Spleen (tissue), 11 donors: Measurements from ENCODE around the gene UCN3. TPM values are rescaled to one million over a fixed set of nuclear protein-coding genes. Genes with fewer than 3 reads are reported as not detected.

Experiments
- DNase-seq: peaks from one replicate; pipeline ENCODE4 v3.0.0-alpha.2; 2020
- H3K27ac ChIP-seq, 8 donors: fragments of 200-600 bp; sonication (generic) in 7 of 8; 1 replicate in 4 of 8; 2 replicates in 4 of 8; pipeline versions ENCODE4 v1.5.0 to v1.8.0; 2016 to 2021; ENCODE audit warnings: inconsistent platforms in 4 of 8, mild to moderate bottlenecking in 4 of 8, moderate library complexity in 1 of 8
- H3K27me3 ChIP-seq, 7 donors: fragments of 200-600 bp; sonication (generic) in 6 of 7; replicated peaks in 1 of 7; 1 replicate in 4 of 7; 2 replicates in 3 of 7; pipeline versions ENCODE4 v1.5.0 to v1.8.0; 2016 to 2021; ENCODE audit warnings: inconsistent platforms in 3 of 7, mild to moderate bottlenecking in 1 of 7
- H3K36me3 ChIP-seq, 6 donors: fragments of 200-600 bp; sonication (generic) in 5 of 6; 1 replicate in 4 of 6; 2 replicates in 2 of 6; pipeline versions ENCODE4 v1.5.0 to v1.8.0; 2016 to 2021; ENCODE audit warnings: inconsistent platforms in 2 of 6
- H3K4me1 ChIP-seq, 6 donors: fragments of 200-600 bp; sonication (generic) in 5 of 6; 1 replicate in 3 of 6; 2 replicates in 3 of 6; pipeline versions ENCODE4 v1.5.0 to v1.8.0; 2016 to 2021; ENCODE audit warnings: inconsistent platforms in 3 of 6
- H3K4me3 ChIP-seq, 8 donors: fragments of 200-600 bp; sonication (generic) in 7 of 8; 1 replicate in 4 of 8; 2 replicates in 4 of 8; pipeline versions ENCODE4 v1.5.0 to v1.8.0; 2016 to 2021; ENCODE audit warnings: inconsistent platforms in 4 of 8, mild to moderate bottlenecking in 4 of 8, moderate library complexity in 2 of 8
- H3K9me3 ChIP-seq, 8 donors: fragments of 200-600 bp; sonication (generic) in 7 of 8; 1 replicate in 4 of 8; 2 replicates in 4 of 8; pipeline versions ENCODE4 v1.5.0 to v1.8.0; 2016 to 2021; ENCODE audit warnings: inconsistent platforms in 4 of 8
- POLR2A ChIP-seq, 3 donors: fragments of 450-650 bp; IDR thresholded peaks; one replicate each; pipeline ENCODE4 v1.5.1; 2017; ENCODE audit warnings: antibody characterized with exemption in 3 of 3, mild to moderate bottlenecking in 1 of 3
- POLR2AphosphoS5 ChIP-seq, 3 donors: sonication (generic); formaldehyde crosslinking; IDR thresholded peaks; one replicate each; pipeline ENCODE4 v1.5.1; 2017; ENCODE audit warnings: antibody characterized with exemption in 3 of 3
- WGBS, 5 donors: extraction: QIAGEN DNeasy Blood & Tissue Kit in 3 of 5; methylation state at CpG; one replicate each; pipeline versions ENCODE4 v1.1.5 to v1.1.7; 2013 to 2018; 5-methylcytosine and 5-hydroxymethylcytosine counted together
- intact Hi-C: fragments of 100-400 bp; cut with DNase I; formaldehyde crosslinking; loops from one replicate; pipeline ENCODE4 v1.15.0; 2023; ENCODE audit warnings: low total_unique reads
- polyA plus RNA-seq, 3 donors: library from polyadenylated mRNA; stranded (reverse); fragments of 200-250 nt; gene quantifications; one replicate each; pipeline ENCODE4 v1.2.1, GENCODE V29; 2013
- total RNA-seq, 7 donors: library from RNA; depleted of rRNA in 3 of 7; stranded (reverse); fragments of >200 nt in 3 of 7; fragmentation: NEBNext Ultra II Directional in 4 of 7; extraction: Animal tissue kit (Norgen Biotek cat#: 25700) in 4 of 7; gene quantifications; one replicate each; pipeline versions ENCODE4 v1.1.0 to v1.2.1, GENCODE V29; 2016 to 2021
- TF ChIP-seq, protein P1 (sequence below), 11 experiments: fragments of 200-600 bp in 7 of 11; fragments of 450-650 bp in 4 of 11; sonication (generic) in 4 of 11; IDR thresholded peaks in 8 of 11; conservative IDR thresholded peaks in 3 of 11; 1 replicate in 7 of 11; 2 replicates in 4 of 11; pipeline versions ENCODE4 v1.4.0 to v1.8.0; 2016 to 2021; ENCODE audit warnings: antibody characterized with exemption in 11 of 11, inconsistent platforms in 4 of 11, mild to moderate bottlenecking in 1 of 11
- donor health status: healthy with polysubstance abuse.
- donor health status: DM: no; HTN: no; CAD: no; lungs with moderate emphysema.
- donor health status: DM: no; HTN: no; CAD: no.
- donor health status: Bipolar disorder and iron deficiency.
- donor health status: healthy.
- donor health status: DM: no; HTN: no; CAD: no.
- donor health status: DM: yes; HTN: yes; CAD: no.

UCN3 gene
- total and polyA plus RNA-seq, 10 donors, result not detected

DNA sequence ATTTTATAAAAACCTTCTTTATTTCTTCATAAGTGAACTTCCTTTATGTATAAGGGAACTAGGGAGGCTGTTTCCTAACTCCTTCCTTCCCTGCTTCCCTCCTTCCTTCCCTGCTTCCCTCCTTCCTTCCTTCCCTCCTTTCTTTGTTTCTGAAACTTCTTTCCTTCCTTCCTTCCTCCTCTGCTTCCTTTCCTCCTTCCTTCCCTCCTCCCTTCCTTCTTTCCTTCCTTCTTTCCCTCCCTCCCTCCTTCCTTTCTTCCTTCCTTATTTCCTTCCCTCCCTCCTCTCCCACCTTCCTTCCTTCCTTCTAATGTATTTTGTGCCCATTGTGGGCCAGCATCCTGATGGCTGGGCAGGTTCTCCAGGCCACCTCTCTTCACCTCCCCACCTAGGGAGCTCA is 26.8 kb upstream of the UCN3 start:
- Histone ChIP-seq H3K4me3 (no peak overlapping the region), H3K27ac (no peak overlapping the region), H3K36me3 (no peaks in the 10 kb centered on the region), H3K4me1 (peaks cover 0 to 5% (median 0%) of the 10 kb centered on the region in 6 donors), H3K9me3 (no peaks in the 10 kb centered on the region), H3K27me3 (peaks cover 0 to 17% (median 0%) of the 10 kb centered on the region in 7 donors)
- TF ChIP-seq POLR2AphosphoS5 (IDR thresholded peaks at IDR 0.05), result no peak
- TF ChIP-seq POLR2A (IDR thresholded peaks at IDR 0.05), result no peak
- TF ChIP-seq, protein P1, sequence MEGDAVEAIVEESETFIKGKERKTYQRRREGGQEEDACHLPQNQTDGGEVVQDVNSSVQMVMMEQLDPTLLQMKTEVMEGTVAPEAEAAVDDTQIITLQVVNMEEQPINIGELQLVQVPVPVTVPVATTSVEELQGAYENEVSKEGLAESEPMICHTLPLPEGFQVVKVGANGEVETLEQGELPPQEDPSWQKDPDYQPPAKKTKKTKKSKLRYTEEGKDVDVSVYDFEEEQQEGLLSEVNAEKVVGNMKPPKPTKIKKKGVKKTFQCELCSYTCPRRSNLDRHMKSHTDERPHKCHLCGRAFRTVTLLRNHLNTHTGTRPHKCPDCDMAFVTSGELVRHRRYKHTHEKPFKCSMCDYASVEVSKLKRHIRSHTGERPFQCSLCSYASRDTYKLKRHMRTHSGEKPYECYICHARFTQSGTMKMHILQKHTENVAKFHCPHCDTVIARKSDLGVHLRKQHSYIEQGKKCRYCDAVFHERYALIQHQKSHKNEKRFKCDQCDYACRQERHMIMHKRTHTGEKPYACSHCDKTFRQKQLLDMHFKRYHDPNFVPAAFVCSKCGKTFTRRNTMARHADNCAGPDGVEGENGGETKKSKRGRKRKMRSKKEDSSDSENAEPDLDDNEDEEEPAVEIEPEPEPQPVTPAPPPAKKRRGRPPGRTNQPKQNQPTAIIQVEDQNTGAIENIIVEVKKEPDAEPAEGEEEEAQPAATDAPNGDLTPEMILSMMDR (IDR thresholded peaks at IDR 0.05 in 8 of 11, conservative IDR thresholded peaks at IDR 0.05 in 3 of 11), result no peak
- DNase-seq, result no peak
- intact Hi-C loops, result no loop called here

DNA sequence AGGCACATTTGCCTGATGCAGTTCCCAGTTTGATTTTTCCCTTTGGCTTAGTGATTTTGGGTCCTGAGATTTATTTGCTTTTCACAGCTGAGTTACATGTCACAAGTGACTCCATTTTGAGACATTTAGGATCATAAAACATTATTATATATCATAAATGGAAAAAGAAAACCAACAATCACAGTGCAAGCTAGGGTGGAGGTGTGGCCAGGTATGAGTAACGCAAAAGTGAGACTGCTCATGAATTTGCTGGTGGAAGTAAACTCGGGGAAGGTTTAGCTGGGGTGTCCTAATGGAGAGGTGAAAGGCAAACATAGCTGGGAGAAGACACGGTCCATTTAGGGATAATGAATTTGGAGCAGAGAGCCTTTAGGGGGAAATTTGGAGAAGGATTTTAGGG is 21.7 kb upstream of the UCN3 start:
- intact Hi-C loops, result no loop called here
- no peaks in the 10 kb centered on the region for H3K27me3 ChIP-seq
- no peak for TF ChIP-seq POLR2A (IDR thresholded peaks at IDR 0.05)
- no peak for TF ChIP-seq POLR2AphosphoS5 (IDR thresholded peaks at IDR 0.05)
- DNase-seq, result no peak
- H3K27ac ChIP-seq, result no peak overlapping the region
- H3K36me3 ChIP-seq, result no peaks in the 10 kb centered on the region
- H3K4me1 ChIP-seq, result no peaks in the 10 kb centered on the region
- WGBS, 5 donors, result 86 to 95% (median 87%) methylated on average over 3 of the region's 3 CpGs
- no peaks in the 10 kb centered on the region for H3K9me3 ChIP-seq
- no peak overlapping the region for H3K4me3 ChIP-seq

DNA sequence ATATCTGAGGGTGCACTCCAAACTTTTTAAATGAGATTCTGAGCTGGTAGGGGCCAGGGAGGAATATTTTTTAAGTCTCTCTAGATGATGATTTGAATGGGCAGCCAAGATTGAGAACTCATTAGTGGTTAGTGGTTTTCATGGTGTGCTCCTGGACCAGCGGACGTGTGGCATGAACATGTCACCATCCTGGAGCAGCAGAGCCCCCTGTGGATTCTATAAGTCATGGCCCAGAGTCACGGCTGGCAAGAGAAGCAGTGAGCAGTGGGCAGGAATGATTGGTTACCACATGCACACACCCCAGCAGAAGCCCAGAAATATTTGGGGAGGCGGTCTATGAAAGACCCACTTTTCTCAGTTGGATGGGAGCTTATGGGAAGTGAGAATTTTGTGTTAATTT is 21.2 kb upstream of the UCN3 start:
- no peak overlapping the region for H3K27ac ChIP-seq
- intact Hi-C loops, result no loop called here
- 39 to 55% (median 43%) methylated on average over 4 of the region's 4 CpGs for WGBS, 5 donors
- H3K4me1 ChIP-seq, result no peaks in the 10 kb centered on the region
- no peaks in the 10 kb centered on the region for H3K9me3 ChIP-seq
- TF ChIP-seq, protein P1 (IDR thresholded peaks at IDR 0.05 in 8 of 11, conservative IDR thresholded peaks at IDR 0.05 in 3 of 11), result no peak
- TF ChIP-seq POLR2A (IDR thresholded peaks at IDR 0.05), result no peak
- no peak for TF ChIP-seq POLR2AphosphoS5 (IDR thresholded peaks at IDR 0.05)
- H3K36me3 ChIP-seq, result no peaks in the 10 kb centered on the region
- no peaks in the 10 kb centered on the region for H3K27me3 ChIP-seq
- no peak overlapping the region for H3K4me3 ChIP-seq
- no peak for DNase-seq

DNA sequence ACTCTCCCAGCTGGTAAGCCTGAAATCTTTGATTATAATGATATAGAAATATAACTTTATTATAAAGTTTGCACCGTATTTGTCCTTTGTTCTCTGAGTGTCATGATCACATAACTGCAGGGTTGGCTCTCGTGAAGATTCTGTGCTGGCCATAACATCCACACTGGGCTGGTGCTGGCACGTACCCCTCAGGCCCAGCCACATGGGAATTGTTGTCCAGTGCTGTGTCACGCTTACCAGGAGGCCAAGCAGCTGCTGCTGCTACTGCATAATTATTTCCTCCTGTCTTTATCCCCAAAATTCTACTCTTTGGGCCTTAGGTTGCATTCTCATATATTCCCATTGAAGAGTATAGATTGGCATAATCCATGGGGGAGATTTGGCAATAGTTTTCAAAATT is 20.8 kb upstream of the UCN3 start:
- Histone ChIP-seq H3K27me3 (no peaks in the 10 kb centered on the region), H3K9me3 (no peaks in the 10 kb centered on the region), H3K4me3 (no peak overlapping the region), H3K36me3 (no peaks in the 10 kb centered on the region), H3K4me1 (no peaks in the 10 kb centered on the region), H3K27ac (no peak overlapping the region)
- no peak for DNase-seq
- no peak for TF ChIP-seq POLR2AphosphoS5 (IDR thresholded peaks at IDR 0.05)
- intact Hi-C loops, result no loop called here
- WGBS, 5 donors, result 84 to 90% (median 86%) methylated on average over 4 of the region's 4 CpGs

DNA sequence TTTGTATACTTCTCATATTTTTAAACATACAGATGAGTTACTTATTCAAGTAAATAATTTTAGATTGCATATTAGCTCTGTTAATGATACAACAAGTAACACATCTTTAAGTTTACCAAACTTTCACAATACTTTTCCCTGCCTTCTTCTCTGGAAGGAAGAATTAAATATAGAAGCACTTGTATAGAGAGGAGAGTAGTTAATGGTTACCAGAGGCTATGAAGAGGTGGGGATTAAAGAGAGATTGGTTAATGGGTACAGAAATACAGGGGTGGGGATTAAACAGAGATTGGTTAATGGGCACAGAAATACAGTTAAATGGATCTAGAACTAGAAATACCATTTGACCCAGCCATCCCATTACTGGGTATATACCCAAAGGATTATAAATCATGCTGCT is 20.0 kb upstream of the UCN3 start:
- DNase-seq, result no peak
- intact Hi-C loops, result no loop called here
- H3K4me3 ChIP-seq, result no peak overlapping the region
- H3K36me3 ChIP-seq, result no peaks in the 10 kb centered on the region
- H3K9me3 ChIP-seq, result no peaks in the 10 kb centered on the region
- TF ChIP-seq, protein P1 (IDR thresholded peaks at IDR 0.05 in 8 of 11, conservative IDR thresholded peaks at IDR 0.05 in 3 of 11), result no peak
- no peak for TF ChIP-seq POLR2AphosphoS5 (IDR thresholded peaks at IDR 0.05)
- TF ChIP-seq POLR2A (IDR thresholded peaks at IDR 0.05), result no peak
- no peaks in the 10 kb centered on the region for H3K4me1 ChIP-seq
- no peak overlapping the region for H3K27ac ChIP-seq
- H3K27me3 ChIP-seq, result no peaks in the 10 kb centered on the region
